HepG2 (cell line): Measurements from ENCODE around the gene GIMD1. TPM values are rescaled to one million over a fixed set of nuclear protein-coding genes. Genes with fewer than 3 reads are reported as not detected.

Experiments used
- CAMTA2 ChIP-seq: sonication (generic); formaldehyde crosslinking; IDR thresholded peaks from 2 replicates; pipeline ENCODE4 v1.4.0; 2020; ENCODE audit warnings: mild to moderate bottlenecking, missing genetic modification reagents, borderline replicate concordance
- DNMT3B ChIP-seq: conservative IDR thresholded peaks from 2 replicates; pipeline ENCODE4 v1.6.1; 2016; ENCODE audit warnings: missing biosample characterization, control low read depth
- HDAC6 ChIP-seq: fragments of 200-600 bp; sonication (generic); IDR thresholded peaks from 2 replicates; pipeline ENCODE4 v1.7.0; 2017; ENCODE audit warnings: mild to moderate bottlenecking, antibody characterized with exemption, low read length, low read depth
- HMGA1 ChIP-seq: sonication (generic); formaldehyde crosslinking; conservative IDR thresholded peaks from 2 replicates; pipeline ENCODE4 v1.4.0; 2020; ENCODE audit warnings: missing genetic modification reagents
- JDP2 ChIP-seq: sonication (generic); formaldehyde crosslinking; IDR thresholded peaks from 2 replicates; pipeline ENCODE4 v1.8.1; 2022; ENCODE audit warnings: missing genetic modification reagents, borderline replicate concordance
- MTA3 ChIP-seq: sonication (generic); formaldehyde crosslinking; IDR thresholded peaks from 2 replicates; pipeline ENCODE4 v1.4.0; 2020; ENCODE audit warnings: missing genetic modification reagents
- NFYB ChIP-seq: sonication (generic); formaldehyde crosslinking; IDR thresholded peaks from 2 replicates; pipeline ENCODE4 v1.4.0; 2020; ENCODE audit warnings: missing genetic modification reagents
- NR2F6 ChIP-seq, 2 experiments: IDR thresholded peaks; 2 replicates each; pipeline ENCODE4 v1.6.1; 2016; ENCODE audit warnings: antibody characterized with exemption in 1 of 2, mild to moderate bottlenecking in 1 of 2
- PAWR ChIP-seq: sonication (generic); formaldehyde crosslinking; IDR thresholded peaks from 2 replicates; pipeline ENCODE4 v1.4.0; 2020; ENCODE audit warnings: missing genetic modification reagents, mild to moderate bottlenecking, borderline replicate concordance
- RARG ChIP-seq: sonication (generic); formaldehyde crosslinking; IDR thresholded peaks from 2 replicates; pipeline ENCODE4 v1.4.0; 2020; ENCODE audit warnings: low read depth, mild to moderate bottlenecking, missing genetic modification reagents
- RBM22 ChIP-seq: fragments of 200-400 bp; formaldehyde crosslinking; optimal IDR thresholded peaks from 2 replicates; pipeline ENCODE3; 2017; ENCODE audit warnings: mild to moderate bottlenecking, low read length, moderate library complexity
- SIX4 ChIP-seq: sonication (generic); formaldehyde crosslinking; IDR thresholded peaks from 2 replicates; pipeline ENCODE4 v1.4.0; 2020; ENCODE audit warnings: missing genetic modification reagents
- ZFP36L1 ChIP-seq: sonication (generic); formaldehyde crosslinking; IDR thresholded peaks from 2 replicates; pipeline ENCODE4 v1.8.0; 2022; ENCODE audit warnings: mild to moderate bottlenecking, missing genetic modification reagents, moderate library complexity
- ZKSCAN8 ChIP-seq: IDR thresholded peaks from 2 replicates; pipeline ENCODE4 v1.6.1; 2016; ENCODE audit warnings: borderline replicate concordance, missing genetic modification reagents, missing compliant biosample characterization
- ZNF292 ChIP-seq: sonication (generic); formaldehyde crosslinking; IDR thresholded peaks from 2 replicates; pipeline ENCODE4 v1.8.1; 2022; ENCODE audit warnings: mild to moderate bottlenecking, low read depth, missing genetic modification reagents, borderline replicate concordance
- ZNF431 ChIP-seq: sonication (generic); formaldehyde crosslinking; IDR thresholded peaks from 2 replicates; pipeline ENCODE4 v1.9.0; 2022; ENCODE audit warnings: missing genetic modification reagents, low read depth, mild to moderate bottlenecking, borderline replicate concordance
- ZNF746 ChIP-seq: sonication (generic); formaldehyde crosslinking; IDR thresholded peaks from 2 replicates; pipeline ENCODE4 v1.8.0; 2022; ENCODE audit warnings: mild to moderate bottlenecking, missing genetic modification reagents
- ZSCAN29 ChIP-seq: sonication (generic); formaldehyde crosslinking; conservative IDR thresholded peaks from 2 replicates; pipeline ENCODE4 v1.4.0; 2020; ENCODE audit warnings: mild to moderate bottlenecking, missing genetic modification reagents
- polyA plus RNA-seq, 8 experiments: library from polyadenylated mRNA; depleted of rRNA in 3 of 8; stranded (reverse) in 7 of 8; unstranded in 1 of 8; fragments of >200 nt; fragmentation: Illumina TruSeq in 4 of 8; extraction: Trizol in 4 of 8; gene quantifications; 2 replicates each; pipeline versions ENCODE4 v1.2.1 to v1.2.3, GENCODE V29; 2011 to 2016; ENCODE audit warnings: low read depth in 4 of 8, missing spikeins in 1 of 8, mixed read lengths in 1 of 8; ENCODE audit not compliant: insufficient read depth in 1 of 8
- total RNA-seq, 5 experiments: library from RNA; depleted of rRNA; stranded (reverse); fragments of >200 nt; fragmentation: Illumina TruSeq; extraction: Trizol; gene quantifications; 2 replicates each; pipeline ENCODE4 v1.2.3, GENCODE V29; 2016; ENCODE audit warnings: low read depth in 1 of 5
- TF ChIP-seq, protein P1 (sequence below): sonication (generic); formaldehyde crosslinking; IDR thresholded peaks from 2 replicates; pipeline ENCODE4 v1.4.0; 2020; ENCODE audit warnings: mild to moderate bottlenecking, missing genetic modification reagents
- TF ChIP-seq, protein P2 (sequence below): IDR thresholded peaks from 2 replicates; pipeline ENCODE4 v1.6.1; 2016; ENCODE audit warnings: low read depth, control low read depth
- TF ChIP-seq, protein P3 (sequence below): sonication (generic); formaldehyde crosslinking; IDR thresholded peaks from 2 replicates; pipeline ENCODE4 v1.4.0; 2020; ENCODE audit warnings: mild to moderate bottlenecking, missing genetic modification reagents
- TF ChIP-seq, protein P4 (sequence below): sonication (generic); formaldehyde crosslinking; IDR thresholded peaks from 2 replicates; pipeline ENCODE4 v1.5.1; 2020; ENCODE audit warnings: mild to moderate bottlenecking, missing genetic modification reagents
- TF ChIP-seq, protein P5 (sequence below): IDR thresholded peaks from 2 replicates; pipeline ENCODE4 v1.6.1; 2018; ENCODE audit warnings: missing genetic modification reagents, mild to moderate bottlenecking, missing compliant biosample characterization

Gene GIMD1
- total and polyA plus RNA-seq, 2 of the 13 experiments (the other 11 are each of a cell fraction or from before 2014, with no cell fraction given): not detected

DNA sequence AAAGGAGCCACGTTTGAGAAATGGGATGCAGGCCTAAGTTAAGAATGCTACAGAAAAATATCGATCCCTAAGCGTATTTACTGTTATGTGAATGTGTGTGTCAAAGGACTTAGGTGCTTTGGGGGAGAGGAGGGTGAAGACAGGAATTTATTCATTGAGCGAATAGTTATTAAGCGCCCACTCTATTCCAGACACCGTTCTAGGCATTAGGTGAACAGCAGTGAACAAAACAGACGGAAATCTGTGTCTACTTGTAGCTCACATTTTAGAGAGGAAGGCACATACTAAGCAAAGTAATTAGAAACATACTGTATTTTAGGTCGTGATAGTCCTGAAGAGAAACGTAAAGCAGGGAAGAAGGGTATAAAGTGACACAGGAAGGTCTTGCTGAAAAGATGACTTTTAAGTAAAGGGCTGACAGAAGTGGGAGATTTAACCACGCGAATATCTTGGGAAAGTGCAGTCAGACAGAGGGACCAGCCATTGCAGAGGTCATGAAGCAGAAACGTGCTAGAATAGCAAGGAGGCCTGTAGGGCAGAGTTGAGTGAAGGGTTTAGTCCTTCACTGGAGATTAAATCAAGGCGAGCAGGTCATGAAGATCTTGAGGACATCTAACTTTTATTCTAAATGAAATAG lies 51.7 kb downstream of the GIMD1 start (continued):
- TF ChIP-seq NR2F6 (IDR thresholded peaks at IDR 0.05) (no peak), NR2F6 (CRISPR knock-in tag; IDR thresholded peaks at IDR 0.05) (no peak), ZSCAN29 (CRISPR knock-in tag) (no peak), PAWR (no peak), HDAC6 (no peak), ZFP36L1 (CRISPR knock-in tag) (peak; percentile 57; the same call in 1 of the 2 replicates), HMGA1 (no peak), NFYB (no peak), DNMT3B (CRISPR knock-in tag) (no peak), ZKSCAN8 (CRISPR knock-in tag) (no peak), MTA3 (CRISPR knock-in tag) (no peak), ZNF746 (CRISPR knock-in tag) (no peak; the same call in 1 of the 2 replicates), SIX4 (CRISPR knock-in tag) (no peak), CAMTA2 (CRISPR knock-in tag) (no peak), RARG (CRISPR knock-in tag) (no peak), ZNF292 (CRISPR knock-in tag) (no peak), JDP2 (CRISPR knock-in tag) (no peak), RBM22 (peak; percentile 84), ZNF431 (CRISPR knock-in tag) (peak; percentile 27; the same call in 1 of the 2 replicates)
- TF ChIP-seq, protein P1, sequence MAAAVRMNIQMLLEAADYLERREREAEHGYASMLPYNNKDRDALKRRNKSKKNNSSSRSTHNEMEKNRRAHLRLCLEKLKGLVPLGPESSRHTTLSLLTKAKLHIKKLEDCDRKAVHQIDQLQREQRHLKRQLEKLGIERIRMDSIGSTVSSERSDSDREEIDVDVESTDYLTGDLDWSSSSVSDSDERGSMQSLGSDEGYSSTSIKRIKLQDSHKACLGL (CRISPR knock-in tag): no peak
- TF ChIP-seq, protein P2, sequence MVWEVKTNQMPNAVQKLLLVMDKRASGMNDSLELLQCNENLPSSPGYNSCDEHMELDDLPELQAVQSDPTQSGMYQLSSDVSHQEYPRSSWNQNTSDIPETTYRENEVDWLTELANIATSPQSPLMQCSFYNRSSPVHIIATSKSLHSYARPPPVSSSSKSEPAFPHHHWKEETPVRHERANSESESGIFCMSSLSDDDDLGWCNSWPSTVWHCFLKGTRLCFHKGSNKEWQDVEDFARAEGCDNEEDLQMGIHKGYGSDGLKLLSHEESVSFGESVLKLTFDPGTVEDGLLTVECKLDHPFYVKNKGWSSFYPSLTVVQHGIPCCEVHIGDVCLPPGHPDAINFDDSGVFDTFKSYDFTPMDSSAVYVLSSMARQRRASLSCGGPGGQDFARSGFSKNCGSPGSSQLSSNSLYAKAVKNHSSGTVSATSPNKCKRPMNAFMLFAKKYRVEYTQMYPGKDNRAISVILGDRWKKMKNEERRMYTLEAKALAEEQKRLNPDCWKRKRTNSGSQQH (CRISPR knock-in tag): no peak; the same call in 1 of the 2 replicates
- TF ChIP-seq, protein P3, sequence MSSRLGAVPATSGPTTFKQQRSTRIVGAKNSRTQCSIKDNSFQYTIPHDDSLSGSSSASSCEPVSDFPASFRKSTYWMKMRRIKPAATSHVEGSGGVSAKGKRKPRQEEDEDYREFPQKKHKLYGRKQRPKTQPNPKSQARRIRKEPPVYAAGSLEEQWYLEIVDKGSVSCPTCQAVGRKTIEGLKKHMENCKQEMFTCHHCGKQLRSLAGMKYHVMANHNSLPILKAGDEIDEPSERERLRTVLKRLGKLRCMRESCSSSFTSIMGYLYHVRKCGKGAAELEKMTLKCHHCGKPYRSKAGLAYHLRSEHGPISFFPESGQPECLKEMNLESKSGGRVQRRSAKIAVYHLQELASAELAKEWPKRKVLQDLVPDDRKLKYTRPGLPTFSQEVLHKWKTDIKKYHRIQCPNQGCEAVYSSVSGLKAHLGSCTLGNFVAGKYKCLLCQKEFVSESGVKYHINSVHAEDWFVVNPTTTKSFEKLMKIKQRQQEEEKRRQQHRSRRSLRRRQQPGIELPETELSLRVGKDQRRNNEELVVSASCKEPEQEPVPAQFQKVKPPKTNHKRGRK (CRISPR knock-in tag): no peak
- TF ChIP-seq, protein P4, sequence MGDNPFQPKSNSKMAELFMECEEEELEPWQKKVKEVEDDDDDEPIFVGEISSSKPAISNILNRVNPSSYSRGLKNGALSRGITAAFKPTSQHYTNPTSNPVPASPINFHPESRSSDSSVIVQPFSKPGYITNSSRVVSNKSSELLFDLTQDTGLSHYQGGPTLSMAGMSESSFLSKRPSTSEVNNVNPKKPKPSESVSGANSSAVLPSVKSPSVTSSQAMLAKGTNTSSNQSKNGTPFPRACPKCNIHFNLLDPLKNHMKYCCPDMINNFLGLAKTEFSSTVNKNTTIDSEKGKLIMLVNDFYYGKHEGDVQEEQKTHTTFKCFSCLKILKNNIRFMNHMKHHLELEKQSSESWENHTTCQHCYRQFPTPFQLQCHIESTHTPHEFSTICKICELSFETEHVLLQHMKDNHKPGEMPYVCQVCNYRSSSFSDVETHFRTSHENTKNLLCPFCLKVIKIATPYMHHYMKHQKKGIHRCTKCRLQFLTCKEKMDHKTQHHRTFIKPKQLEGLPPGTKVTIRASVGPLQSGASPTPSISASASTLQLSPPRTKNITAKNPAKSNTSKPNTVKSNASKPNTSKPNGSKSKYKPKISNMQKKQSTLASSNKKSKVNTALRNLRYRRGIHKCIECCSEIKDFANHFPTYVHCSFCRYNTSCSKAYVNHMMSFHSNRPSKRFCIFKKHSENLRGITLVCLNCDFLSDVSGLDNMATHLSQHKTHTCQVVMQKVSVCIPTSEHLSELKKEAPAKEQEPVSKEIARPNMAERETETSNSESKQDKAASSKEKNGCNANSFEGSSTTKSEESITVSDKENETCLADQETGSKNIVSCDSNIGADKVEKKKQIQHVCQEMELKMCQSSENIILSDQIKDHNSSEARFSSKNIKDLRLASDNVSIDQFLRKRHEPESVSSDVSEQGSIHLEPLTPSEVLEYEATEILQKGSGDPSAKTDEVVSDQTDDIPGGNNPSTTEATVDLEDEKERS (CRISPR knock-in tag): no peak
- TF ChIP-seq, protein P5, sequence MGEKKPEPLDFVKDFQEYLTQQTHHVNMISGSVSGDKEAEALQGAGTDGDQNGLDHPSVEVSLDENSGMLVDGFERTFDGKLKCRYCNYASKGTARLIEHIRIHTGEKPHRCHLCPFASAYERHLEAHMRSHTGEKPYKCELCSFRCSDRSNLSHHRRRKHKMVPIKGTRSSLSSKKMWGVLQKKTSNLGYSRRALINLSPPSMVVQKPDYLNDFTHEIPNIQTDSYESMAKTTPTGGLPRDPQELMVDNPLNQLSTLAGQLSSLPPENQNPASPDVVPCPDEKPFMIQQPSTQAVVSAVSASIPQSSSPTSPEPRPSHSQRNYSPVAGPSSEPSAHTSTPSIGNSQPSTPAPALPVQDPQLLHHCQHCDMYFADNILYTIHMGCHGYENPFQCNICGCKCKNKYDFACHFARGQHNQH (CRISPR knock-in tag): no peak
